HepG2 (cell line): Measurements from ENCODE around the gene CES1. TPM values are rescaled to one million over a fixed set of nuclear protein-coding genes. Genes with fewer than 3 reads are reported as not detected.
"Not testable (repeated sequence)": the region's sequence is repeated elsewhere in the genome, so short reads cannot be mapped to it uniquely, and the experiment has no call there.

Experiments used
- ATAC-seq: fragments of 200-7000 bp; cut with Tn5 transposase; 3 replicates; pipeline ENCODE4 v1.9.1; 2020; ENCODE audit warnings: mild to moderate bottlenecking, moderate library complexity
- BruUV-seq: library from RNA; stranded (reverse); fragments of 400-500 nt; replicated peaks from 2 replicates; lab custom pipeline; 2021; lab: Mats Ljungman, UMichigan
- CTCF ChIA-PET: fragments of 300-600 bp; formaldehyde crosslinking; extraction: SDS; loops from one replicate; lab custom pipeline; 2021; ENCODE audit warnings: low total read pairs, inconsistent platforms, low intra/inter-chr PET ratio; lab: Yijun Ruan, JAX
- POLR2A ChIA-PET: fragments of 350-600 bp; sonication (Branson Sonifier 250); formaldehyde crosslinking; loops from one replicate; lab custom pipeline; 2020; ENCODE audit warnings: antibody characterized with exemption, inconsistent platforms; lab: Yijun Ruan, JAX
- DNase-seq: peaks from one replicate; pipeline ENCODE4 v3.0.0-alpha.2; 2015; ENCODE audit warnings: low spot score
- FAIRE-seq: peaks from 3 replicates; lab custom pipeline; 2011; peaks lifted over from hg19 to GRCh38; lab: Jason Lieb, UNC
- H2AFZ ChIP-seq: one replicate; pipeline ENCODE4 v1.6.1; 2011; ENCODE audit warnings: low read length, inconsistent platforms
- H3K27ac ChIP-seq: fragments of 300-600 bp; 3 replicates; pipeline ENCODE4 v1.8.0; 2011; ENCODE audit warnings: mixed run types, mild to moderate bottlenecking, mixed read lengths, low read length, inconsistent platforms; ENCODE audit not compliant: insufficient read depth; ENCODE audit errors: extremely low read length
- H3K27me3 ChIP-seq, 2 experiments: fragments of 200-600 bp in 1 of 2; 2 replicates in 1 of 2; 3 replicates in 1 of 2; pipeline versions ENCODE4 v1.6.0 to v1.8.0; 2011; ENCODE audit warnings: low read length in 2 of 2, mild to moderate bottlenecking in 2 of 2, moderate library complexity in 2 of 2, inconsistent platforms in 1 of 2; ENCODE audit not compliant: insufficient read depth in 2 of 2, control insufficient read depth in 1 of 2
- H3K36me3 ChIP-seq, 2 experiments: fragments of 200-600 bp in 1 of 2; replicated peaks in 1 of 2; 2 replicates in 1 of 2; 3 replicates in 1 of 2; pipeline versions ENCODE4 v1.5.1 to v1.8.0; 2011; ENCODE audit warnings: low read length in 2 of 2, inconsistent platforms in 1 of 2; ENCODE audit not compliant: insufficient read depth in 2 of 2, control insufficient read depth in 1 of 2
- H3K4me1 ChIP-seq: 2 replicates; pipeline ENCODE4 v1.5.1; 2012; ENCODE audit warnings: low read length, inconsistent platforms; ENCODE audit not compliant: insufficient read depth
- H3K4me2 ChIP-seq: 2 replicates; pipeline ENCODE4 v1.6.0; 2011; ENCODE audit warnings: low read depth, low read length, inconsistent platforms
- H3K4me3 ChIP-seq, 3 experiments: fragments of 200-600 bp in 1 of 3; sonication (generic), shearing (Covaris generic) in 1 of 3; replicated peaks in 1 of 3; 2 replicates each; pipeline ENCODE4 v1.5.1; 2011 to 2016; ENCODE audit warnings: low read length in 3 of 3, inconsistent platforms in 2 of 3, low read depth in 2 of 3, mild to moderate bottlenecking in 2 of 3, control low read depth in 1 of 3, mixed read lengths in 1 of 3; ENCODE audit not compliant: insufficient read depth in 1 of 3
- H3K79me2 ChIP-seq: one replicate; pipeline ENCODE4 v1.6.1; 2011; ENCODE audit warnings: low read length, inconsistent platforms; ENCODE audit not compliant: insufficient read depth
- H3K9ac ChIP-seq: 2 replicates; pipeline ENCODE4 v1.6.0; 2011; ENCODE audit warnings: mild to moderate bottlenecking, low read depth, low read length, inconsistent platforms; ENCODE audit not compliant: insufficient read depth
- H3K9me3 ChIP-seq: 2 replicates; pipeline ENCODE4 v1.5.1; 2012; ENCODE audit warnings: mild to moderate bottlenecking, low read length
- H4K20me1 ChIP-seq: 2 replicates; pipeline ENCODE4 v1.6.0; 2011; ENCODE audit warnings: inconsistent platforms, mild to moderate bottlenecking, low read length, moderate library complexity; ENCODE audit not compliant: insufficient read depth
- BRCA1 ChIP-seq: sonication (generic); formaldehyde crosslinking; IDR thresholded peaks from 2 replicates; pipeline ENCODE4 v1.4.0; 2020; ENCODE audit warnings: missing genetic modification reagents
- E2F2 ChIP-seq: sonication (generic); formaldehyde crosslinking; IDR thresholded peaks from 2 replicates; pipeline ENCODE4 v1.4.0; 2020; ENCODE audit warnings: missing genetic modification reagents, borderline replicate concordance
- FOXK2 ChIP-seq: fragments of 450-650 bp; IDR thresholded peaks from 2 replicates; pipeline ENCODE4 v1.6.1; 2016
- GLMP ChIP-seq: sonication (generic); formaldehyde crosslinking; IDR thresholded peaks from 2 replicates; pipeline ENCODE4 v1.9.0; 2021; ENCODE audit warnings: missing genetic modification reagents, mild to moderate bottlenecking, borderline replicate concordance
- THAP9 ChIP-seq: sonication (generic); formaldehyde crosslinking; IDR thresholded peaks from 2 replicates; pipeline ENCODE4; 2020; ENCODE audit warnings: missing genetic modification reagents, mild to moderate bottlenecking, borderline replicate concordance
- WGBS: methylation state at CpG from one replicate; pipeline ENCODE4 v1.1.6; 2017; ENCODE audit warnings: low lambda C conversion rate; 5-methylcytosine and 5-hydroxymethylcytosine counted together
- in situ Hi-C: cut with HindIII; loops from 2 replicates; pipeline ENCODE4 v1.10.0; 2017; ENCODE audit warnings: low pct_unique_long_range_greater_than_20kb; ENCODE audit not compliant: extremely low pct_ligation_motif_present
- intact Hi-C: fragments of 100-400 bp; cut with micrococcal nuclease; formaldehyde crosslinking; loops from one replicate; pipeline ENCODE4 v1.10.0; 2022; ENCODE audit not compliant: unreplicated experiment
- polyA plus RNA-seq, 8 experiments: library from polyadenylated mRNA; depleted of rRNA in 3 of 8; stranded (reverse) in 7 of 8; unstranded in 1 of 8; fragments of >200 nt; fragmentation: Illumina TruSeq in 4 of 8; extraction: Trizol in 4 of 8; gene quantifications; 2 replicates each; pipeline versions ENCODE4 v1.2.1 to v1.2.3, GENCODE V29; 2011 to 2016; ENCODE audit warnings: low read depth in 4 of 8, missing spikeins in 1 of 8, mixed read lengths in 1 of 8; ENCODE audit not compliant: insufficient read depth in 1 of 8
- total RNA-seq, 5 experiments: library from RNA; depleted of rRNA; stranded (reverse); fragments of >200 nt; fragmentation: Illumina TruSeq; extraction: Trizol; gene quantifications; 2 replicates each; pipeline ENCODE4 v1.2.3, GENCODE V29; 2016; ENCODE audit warnings: low read depth in 1 of 5

The CES1 gene
- total and polyA plus RNA-seq, 2 of the 13 experiments (the other 11 are each of a cell fraction or from before 2014, with no cell fraction given) = 136 to 198 TPM

- H3K4me1 ChIP-seq, H3K9me3 ChIP-seq, H3K27ac ChIP-seq, H3K36me3 ChIP-seq, H2AFZ ChIP-seq, H3K4me2 ChIP-seq, ATAC-seq, H3K4me3 ChIP-seq, POLR2A ChIA-PET, in situ Hi-C loops, H4K20me1 ChIP-seq, CTCF ChIA-PET, intact Hi-C loops, H3K9ac ChIP-seq, DNase-seq, H3K79me2 ChIP-seq, FAIRE-seq, BruUV-seq, H3K27me3 ChIP-seq: not testable (repeated sequence)
- 97% methylated on average over 8 of the region's 8 CpGs for WGBS
Observed at GRCh38 chr16:55781456-55781855, 51.4 kb downstream of the CES1 start.

- H3K4me3 ChIP-seq, BruUV-seq, POLR2A ChIA-PET, H3K9me3 ChIP-seq, intact Hi-C loops, in situ Hi-C loops, H2AFZ ChIP-seq, H4K20me1 ChIP-seq, H3K9ac ChIP-seq, H3K27ac ChIP-seq, CTCF ChIA-PET, H3K27me3 ChIP-seq, ATAC-seq, H3K4me2 ChIP-seq, DNase-seq, H3K4me1 ChIP-seq, H3K36me3 ChIP-seq, H3K79me2 ChIP-seq: not testable (repeated sequence)
- WGBS = 85% methylated on average over 4 of the region's 4 CpGs
- FAIRE-seq = peak; percentile 48
Observed at GRCh38 chr16:55780095-55780407, 52.8 kb downstream of the CES1 start.

GRCh38 chr16:55779402-55780094 is 53.3 kb downstream of the CES1 start:
- H3K9me3 ChIP-seq = no peaks in the 10 kb centered on the region
- no peak overlapping the region for H3K4me3 ChIP-seq
- WGBS = 82% methylated on average over 7 of the region's 7 CpGs
- no TSS peak for BruUV-seq
- H3K4me1 ChIP-seq = no peaks in the 10 kb centered on the region
- in situ Hi-C loops = no loop called here
- POLR2A ChIA-PET = no interaction called here
- no peak overlapping the region for H3K27ac ChIP-seq
- TF ChIP-seq GLMP (CRISPR knock-in tag) (no peak), THAP9 (CRISPR knock-in tag) (no peak), FOXK2 (no peak), E2F2 (CRISPR knock-in tag) (no peak), BRCA1 (CRISPR knock-in tag) (no peak)
- no peaks in the 10 kb centered on the region for H3K79me2 ChIP-seq
- H3K27me3 ChIP-seq = no peaks in the 10 kb centered on the region
- intact Hi-C loops = no loop called here
- no peak overlapping the region for H2AFZ ChIP-seq
- FAIRE-seq (no peak), DNase-seq (no peak), ATAC-seq (no peak)
- H4K20me1 ChIP-seq = no peaks in the 10 kb centered on the region
- no peak overlapping the region for H3K4me2 ChIP-seq
- no peaks in the 10 kb centered on the region for H3K36me3 ChIP-seq
- CTCF ChIA-PET = no interaction called here
- H3K9ac ChIP-seq = no peak overlapping the region
